SK-N-SH treated with all-trans-retinoic acid at 6 μM for 48 hours (cell line): ENCODE results near the gene NOP56.

ENCODE experiments used
- CSRNP3 ChIP-seq: fragments of 250-450 bp; sonication (Bioruptor Pico); IDR thresholded peaks from 2 replicates; pipeline ENCODE4 v1.5.1; 2021; ENCODE audit warnings: mild to moderate bottlenecking, moderate library complexity
- OSR1 ChIP-seq: fragments of 250-450 bp; sonication (Bioruptor Pico); IDR thresholded peaks from 2 replicates; pipeline ENCODE4 v1.8.0; 2022; ENCODE audit warnings: moderate library complexity, mild to moderate bottlenecking, inconsistent platforms
- PATZ1 ChIP-seq: fragments of 250-450 bp; sonication (Bioruptor Pico); IDR thresholded peaks from 2 replicates; pipeline ENCODE4 v1.8.0; 2020; ENCODE audit warnings: mild to moderate bottlenecking, moderate library complexity, borderline replicate concordance
- ZC3H10 ChIP-seq: fragments of 250-450 bp; sonication (Bioruptor Pico); IDR thresholded peaks from 2 replicates; pipeline ENCODE4 v1.5.1; 2021; ENCODE audit warnings: mild to moderate bottlenecking, moderate library complexity

GRCh38 chr20:2602746-2603145 is 49.7 kb upstream of the NOP56 start:
- TF ChIP-seq CSRNP3 (CRISPR knock-in tag) (no peak), ZC3H10 (CRISPR knock-in tag) (no peak), OSR1 (no peak), PATZ1 (CRISPR knock-in tag) (no peak)
